MM.1S (cell line): ENCODE measurements around the gene BZW2.

Source experiments
- EZH2 ChIP-seq: fragments of 300-600 bp; sonication (generic); optimal IDR thresholded peaks from 2 replicates; pipeline ENCODE3; 2017; ENCODE audit warnings: low read depth, mild to moderate bottlenecking, antibody characterized with exemption, low read length, mixed read lengths
- TF ChIP-seq, protein P1 (sequence below): fragments of 300-600 bp; sonication (generic); IDR thresholded peaks from 2 replicates; pipeline ENCODE4 v1.5.1; 2016; ENCODE audit warnings: antibody characterized with exemption, low read length, mixed read lengths

DNA sequence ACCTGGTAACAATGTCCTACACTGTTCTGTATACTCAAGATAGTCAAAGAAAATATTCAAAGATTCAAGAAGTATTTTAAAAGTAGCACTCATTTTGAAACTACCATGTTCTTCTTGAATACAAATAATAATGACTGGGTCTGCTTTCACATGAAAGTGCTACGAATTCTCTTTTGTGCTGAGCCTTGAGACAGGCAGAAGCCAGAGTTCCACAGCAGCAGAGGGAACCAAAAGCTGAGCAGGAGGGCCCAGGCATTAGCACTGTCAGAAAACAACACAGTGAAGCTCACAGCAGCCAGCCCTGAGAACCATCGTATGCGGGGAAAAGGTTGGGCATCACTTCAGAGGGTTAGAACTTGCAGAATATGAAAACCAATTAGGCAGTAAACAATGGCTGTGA lies 39.3 kb upstream of the BZW2 start:
- TF ChIP-seq, protein P1, sequence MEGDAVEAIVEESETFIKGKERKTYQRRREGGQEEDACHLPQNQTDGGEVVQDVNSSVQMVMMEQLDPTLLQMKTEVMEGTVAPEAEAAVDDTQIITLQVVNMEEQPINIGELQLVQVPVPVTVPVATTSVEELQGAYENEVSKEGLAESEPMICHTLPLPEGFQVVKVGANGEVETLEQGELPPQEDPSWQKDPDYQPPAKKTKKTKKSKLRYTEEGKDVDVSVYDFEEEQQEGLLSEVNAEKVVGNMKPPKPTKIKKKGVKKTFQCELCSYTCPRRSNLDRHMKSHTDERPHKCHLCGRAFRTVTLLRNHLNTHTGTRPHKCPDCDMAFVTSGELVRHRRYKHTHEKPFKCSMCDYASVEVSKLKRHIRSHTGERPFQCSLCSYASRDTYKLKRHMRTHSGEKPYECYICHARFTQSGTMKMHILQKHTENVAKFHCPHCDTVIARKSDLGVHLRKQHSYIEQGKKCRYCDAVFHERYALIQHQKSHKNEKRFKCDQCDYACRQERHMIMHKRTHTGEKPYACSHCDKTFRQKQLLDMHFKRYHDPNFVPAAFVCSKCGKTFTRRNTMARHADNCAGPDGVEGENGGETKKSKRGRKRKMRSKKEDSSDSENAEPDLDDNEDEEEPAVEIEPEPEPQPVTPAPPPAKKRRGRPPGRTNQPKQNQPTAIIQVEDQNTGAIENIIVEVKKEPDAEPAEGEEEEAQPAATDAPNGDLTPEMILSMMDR = no peak
- no peak for TF ChIP-seq EZH2
